NCI-H345 (cell line): ENCODE measurements around the gene USP17L18.
"Not testable (repeated sequence)": the region's sequence is repeated elsewhere in the genome, so short reads cannot be mapped to it uniquely, and the experiment has no call there.

Experiments
- DNase-seq: peaks from one replicate; lab custom pipeline; 2025; lab: John Stamatoyannopoulos, UW

USP17L18 gene, protein sequence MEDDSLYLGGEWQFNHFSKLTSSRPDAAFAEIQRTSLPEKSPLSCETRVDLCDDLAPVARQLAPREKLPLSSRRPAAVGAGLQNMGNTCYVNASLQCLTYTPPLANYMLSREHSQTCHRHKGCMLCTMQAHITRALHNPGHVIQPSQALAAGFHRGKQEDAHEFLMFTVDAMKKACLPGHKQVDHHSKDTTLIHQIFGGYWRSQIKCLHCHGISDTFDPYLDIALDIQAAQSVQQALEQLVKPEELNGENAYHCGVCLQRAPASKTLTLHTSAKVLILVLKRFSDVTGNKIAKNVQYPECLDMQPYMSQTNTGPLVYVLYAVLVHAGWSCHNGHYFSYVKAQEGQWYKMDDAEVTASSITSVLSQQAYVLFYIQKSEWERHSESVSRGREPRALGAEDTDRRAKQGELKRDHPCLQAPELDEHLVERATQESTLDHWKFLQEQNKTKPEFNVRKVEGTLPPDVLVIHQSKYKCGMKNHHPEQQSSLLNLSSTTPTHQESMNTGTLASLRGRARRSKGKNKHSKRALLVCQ

DNA sequence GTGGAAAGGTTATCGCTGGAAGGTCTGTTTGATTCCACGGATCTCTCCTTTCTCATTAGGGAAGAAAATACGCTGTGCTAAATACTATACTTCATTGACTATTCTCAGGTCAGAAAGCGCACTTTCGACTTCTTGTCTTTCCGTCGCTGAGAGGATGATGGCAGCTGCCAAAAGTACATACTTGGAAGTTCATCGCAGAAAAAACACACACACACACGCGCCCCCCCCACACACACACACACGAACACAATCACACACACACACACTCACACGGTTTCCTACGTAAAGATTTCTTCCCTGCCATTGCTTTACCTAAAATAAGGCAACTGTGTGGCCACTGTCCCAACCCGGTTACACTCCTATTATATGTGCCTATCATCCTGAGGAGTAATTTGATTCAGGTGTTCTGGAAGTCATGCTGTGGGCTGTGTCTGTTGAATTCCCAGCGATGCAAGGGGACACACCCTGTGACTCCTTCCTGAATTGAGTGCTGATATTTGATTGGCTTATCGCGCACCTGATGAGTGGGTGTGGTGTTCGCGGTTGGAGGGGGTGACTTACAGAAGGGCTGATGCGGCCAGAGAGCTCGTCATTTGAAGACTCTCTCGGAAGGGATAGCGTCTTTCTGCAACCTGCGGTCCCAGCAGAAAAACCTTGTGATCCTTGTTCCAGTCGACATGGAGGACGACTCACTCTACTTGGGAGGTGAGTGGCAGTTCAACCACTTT is at the start of gene USP17L18:
Gene USP17L18, plus strand, starts transcription at position 678 of the 728 bp plus-strand sequence. Its CDS starts 0 bp downstream, at position 678.
- not testable (repeated sequence) for DNase-seq

DNA sequence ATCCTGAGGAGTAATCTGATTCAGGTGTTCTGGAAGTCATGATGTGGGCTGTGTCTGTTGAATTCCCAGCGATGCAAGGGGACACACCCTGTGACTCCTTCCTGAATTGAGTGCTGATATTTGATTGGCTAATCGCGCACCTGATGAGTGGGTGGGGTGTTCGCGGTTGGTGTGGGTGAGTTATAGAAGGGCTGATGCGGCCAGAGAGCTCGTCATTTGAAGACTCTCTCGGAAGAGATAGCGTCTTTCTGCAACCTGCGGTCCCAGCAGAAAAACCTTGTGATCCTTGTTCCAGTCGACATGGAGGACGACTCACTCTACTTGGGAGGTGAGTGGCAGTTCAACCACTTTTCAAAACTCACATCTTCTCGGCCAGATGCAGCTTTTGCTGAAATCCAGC is 38.1 kb upstream of the USP17L18 start, which contains the start of gene USP17L10:
Gene USP17L10, plus strand, starts transcription at position 301 of the 400 bp plus-strand sequence. Its CDS starts 0 bp downstream, at position 301.
- not testable (repeated sequence) for DNase-seq

DNA sequence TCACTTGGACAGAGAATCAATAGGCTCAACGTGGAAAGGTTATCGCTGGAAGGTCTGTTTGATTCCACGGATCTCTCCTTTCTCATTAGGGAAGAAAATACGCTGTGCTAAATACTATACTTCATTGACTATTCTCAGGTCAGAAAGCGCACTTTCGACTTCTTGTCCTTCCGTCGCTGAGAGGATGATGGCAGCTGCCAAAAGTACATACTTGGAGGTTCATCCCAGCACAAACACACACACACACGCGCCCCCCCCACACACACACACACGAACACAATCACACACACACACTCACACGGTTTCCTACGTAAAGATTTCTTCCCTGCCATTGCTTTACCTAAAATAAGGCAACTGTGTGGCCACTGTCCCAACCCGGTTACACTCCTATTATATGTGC is 33.7 kb upstream of the USP17L18 start:
- DNase-seq, result not testable (repeated sequence)

DNA sequence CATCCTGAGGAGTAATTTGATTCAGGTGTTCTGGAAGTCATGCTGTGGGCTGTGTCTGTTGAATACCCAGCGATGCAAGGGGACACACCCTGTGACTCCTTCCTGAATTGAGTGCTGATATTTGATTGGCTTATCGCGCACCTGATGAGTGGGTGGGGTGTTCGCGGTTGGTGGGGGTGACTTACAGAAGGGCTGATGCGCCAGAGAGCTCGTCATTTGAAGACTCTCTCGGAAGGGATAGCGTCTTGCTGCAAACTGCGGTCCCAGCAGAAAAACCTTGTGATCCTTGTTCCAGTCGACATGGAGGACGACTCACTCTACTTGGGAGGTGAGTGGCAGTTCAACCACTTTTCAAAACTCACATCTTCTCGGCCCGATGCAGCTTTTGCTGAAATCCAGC is 33.3 kb upstream of the USP17L18 start, which contains the start of gene USP17L11:
Gene USP17L11, plus strand, starts transcription at position 301 of the 400 bp plus-strand sequence. Its CDS starts 0 bp downstream, at position 301.
- not testable (repeated sequence) for DNase-seq

DNA sequence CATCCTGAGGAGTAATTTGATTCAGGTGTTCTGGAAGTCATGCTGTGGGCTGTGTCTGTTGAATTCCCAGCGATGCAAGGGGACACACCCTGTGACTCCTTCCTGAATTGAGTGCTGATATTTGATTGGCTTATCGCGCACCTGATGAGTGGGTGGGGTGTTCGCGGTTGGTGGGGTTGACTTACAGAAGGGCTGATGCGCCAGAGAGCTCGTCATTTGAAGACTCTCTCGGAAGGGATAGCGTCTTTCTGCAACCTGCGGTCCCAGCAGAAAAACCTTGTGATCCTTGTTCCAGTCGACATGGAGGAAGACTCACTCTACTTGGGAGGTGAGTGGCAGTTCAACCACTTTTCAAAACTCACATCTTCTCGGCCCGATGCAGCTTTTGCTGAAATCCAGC is 28.6 kb upstream of the USP17L18 start, which contains the start of gene USP17L12:
Gene USP17L12, plus strand, starts transcription at position 301 of the 400 bp plus-strand sequence. Its CDS starts 0 bp downstream, at position 301.
- DNase-seq, result not testable (repeated sequence)

DNA sequence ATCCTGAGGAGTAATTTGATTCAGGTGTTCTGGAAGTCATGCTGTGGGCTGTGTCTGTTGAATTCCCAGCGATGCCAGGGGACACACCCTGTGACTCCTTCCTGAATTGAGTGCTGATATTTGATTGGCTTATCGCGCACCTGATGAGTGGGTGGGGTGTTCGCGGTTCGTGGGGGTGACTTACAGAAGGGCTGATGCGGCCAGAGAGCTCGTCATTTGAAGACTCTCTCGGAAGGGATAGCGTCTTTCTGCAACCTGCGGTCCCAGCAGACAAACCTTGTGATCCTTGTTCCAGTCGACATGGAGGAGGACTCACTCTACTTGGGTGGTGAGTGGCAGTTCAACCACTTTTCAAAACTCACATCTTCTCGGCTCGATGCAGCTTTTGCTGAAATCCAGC is 23.8 kb upstream of the USP17L18 start, which contains the start of gene USP17L13:
Gene USP17L13, plus strand, starts transcription at position 301 of the 400 bp plus-strand sequence. Its CDS starts 0 bp downstream, at position 301.
- DNase-seq, result not testable (repeated sequence)

DNA sequence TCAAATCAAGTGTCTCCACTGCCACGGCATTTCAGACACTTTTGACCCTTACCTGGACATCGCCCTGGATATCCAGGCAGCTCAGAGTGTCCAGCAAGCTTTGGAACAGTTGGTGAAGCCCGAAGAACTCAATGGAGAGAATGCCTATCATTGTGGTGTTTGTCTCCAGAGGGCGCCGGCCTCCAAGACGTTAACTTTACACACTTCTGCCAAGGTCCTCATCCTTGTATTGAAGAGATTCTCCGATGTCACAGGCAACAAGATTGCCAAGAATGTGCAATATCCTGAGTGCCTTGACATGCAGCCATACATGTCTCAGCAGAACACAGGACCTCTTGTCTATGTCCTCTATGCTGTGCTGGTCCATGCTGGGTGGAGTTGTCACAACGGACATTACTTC is 18.2 kb upstream of the USP17L18 start:
- DNase-seq, result not testable (repeated sequence)

DNA sequence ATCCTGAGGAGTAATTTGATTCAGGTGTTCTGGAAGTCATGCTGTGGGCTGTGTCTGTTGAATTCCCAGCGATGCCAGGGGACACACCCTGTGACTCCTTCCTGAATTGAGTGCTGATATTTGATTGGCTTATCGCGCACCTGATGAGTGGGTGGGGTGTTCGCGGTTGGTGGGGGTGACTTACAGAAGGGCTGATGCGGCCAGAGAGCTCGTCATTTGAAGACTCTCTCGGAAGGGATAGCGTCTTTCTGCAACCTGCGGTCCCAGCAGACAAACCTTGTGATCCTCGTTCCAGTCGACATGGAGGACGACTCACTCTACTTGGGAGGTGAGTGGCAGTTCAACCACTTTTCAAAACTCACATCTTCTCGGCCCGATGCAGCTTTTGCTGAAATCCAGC is 14.3 kb upstream of the USP17L18 start, which contains the start of gene USP17L15:
Gene USP17L15, plus strand, starts transcription at position 301 of the 400 bp plus-strand sequence. Its CDS starts 0 bp downstream, at position 301.
- DNase-seq, result not testable (repeated sequence)

DNA sequence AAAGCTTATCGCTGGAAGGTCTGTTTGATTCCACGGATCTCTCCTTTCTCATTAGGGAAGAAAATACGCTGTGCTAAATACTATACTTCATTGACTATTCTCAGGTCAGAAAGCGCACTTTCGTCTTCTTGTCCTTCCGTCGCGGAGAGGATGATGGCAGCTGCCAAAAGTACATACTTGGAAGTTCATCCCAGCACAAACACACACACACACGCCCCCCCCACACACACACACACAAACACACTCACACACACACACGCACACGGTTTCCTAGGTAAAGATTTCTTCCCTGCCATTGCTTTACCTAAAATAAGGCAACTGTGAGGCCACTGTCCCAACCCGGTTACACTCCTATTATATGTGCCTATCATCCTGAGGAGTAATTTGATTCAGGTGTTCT is 10.0 kb upstream of the USP17L18 start:
- DNase-seq, result not testable (repeated sequence)

DNA sequence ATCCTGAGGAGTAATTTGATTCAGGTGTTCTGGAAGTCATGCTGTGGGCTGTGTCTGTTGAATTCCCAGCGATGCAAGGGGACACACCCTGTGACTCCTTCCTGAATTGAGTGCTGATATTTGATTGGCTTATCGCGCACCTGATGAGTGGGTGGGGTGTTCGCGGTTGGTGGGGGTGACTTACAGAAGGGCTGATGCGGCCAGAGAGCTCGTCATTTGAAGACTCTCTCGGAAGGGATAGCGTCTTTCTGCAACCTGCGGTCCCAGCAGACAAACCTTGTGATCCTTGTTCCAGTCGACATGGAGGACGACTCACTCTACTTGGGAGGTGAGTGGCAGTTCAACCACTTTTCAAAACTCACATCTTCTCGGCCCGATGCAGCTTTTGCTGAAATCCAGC is 4.9 kb upstream of the USP17L18 start, which contains the start of gene USP17L17:
Gene USP17L17, plus strand, starts transcription at position 301 of the 400 bp plus-strand sequence. Its CDS starts 0 bp downstream, at position 301.
- DNase-seq, result not testable (repeated sequence)

DNA sequence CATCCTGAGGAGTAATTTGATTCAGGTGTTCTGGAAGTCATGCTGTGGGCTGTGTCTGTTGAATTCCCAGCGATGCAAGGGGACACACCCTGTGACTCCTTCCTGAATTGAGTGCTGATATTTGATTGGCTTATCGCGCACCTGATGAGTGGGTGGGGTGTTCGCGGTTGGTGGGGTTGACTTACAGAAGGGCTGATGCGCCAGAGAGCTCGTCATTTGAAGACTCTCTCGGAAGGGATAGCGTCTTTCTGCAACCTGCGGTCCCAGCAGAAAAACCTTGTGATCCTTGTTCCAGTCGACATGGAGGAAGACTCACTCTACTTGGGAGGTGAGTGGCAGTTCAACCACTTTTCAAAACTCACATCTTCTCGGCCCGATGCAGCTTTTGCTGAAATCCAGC is 4.6 kb downstream of the USP17L18 start, which contains the start of gene USP17L19:
Gene USP17L19, plus strand, starts transcription at position 301 of the 400 bp plus-strand sequence. Its CDS starts 0 bp downstream, at position 301.
- DNase-seq, result not testable (repeated sequence)

DNA sequence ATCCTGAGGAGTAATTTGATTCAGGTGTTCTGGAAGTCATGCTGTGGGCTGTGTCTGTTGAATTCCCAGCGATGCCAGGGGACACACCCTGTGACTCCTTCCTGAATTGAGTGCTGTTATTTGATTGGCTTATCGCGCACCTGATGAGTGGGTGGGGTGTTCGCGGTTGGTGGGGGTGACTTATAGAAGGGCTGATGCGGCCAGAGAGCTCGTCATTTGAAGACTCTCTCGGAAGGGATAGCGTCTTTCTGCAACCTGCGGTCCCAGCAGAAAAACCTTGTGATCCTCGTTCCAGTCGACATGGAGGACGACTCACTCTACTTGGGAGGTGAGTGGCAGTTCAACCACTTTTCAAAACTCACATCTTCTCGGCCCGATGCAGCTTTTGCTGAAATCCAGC is 9.4 kb downstream of the USP17L18 start, which contains the start of gene USP17L20:
Gene USP17L20, plus strand, starts transcription at position 301 of the 400 bp plus-strand sequence. Its CDS starts 0 bp downstream, at position 301.
- not testable (repeated sequence) for DNase-seq

DNA sequence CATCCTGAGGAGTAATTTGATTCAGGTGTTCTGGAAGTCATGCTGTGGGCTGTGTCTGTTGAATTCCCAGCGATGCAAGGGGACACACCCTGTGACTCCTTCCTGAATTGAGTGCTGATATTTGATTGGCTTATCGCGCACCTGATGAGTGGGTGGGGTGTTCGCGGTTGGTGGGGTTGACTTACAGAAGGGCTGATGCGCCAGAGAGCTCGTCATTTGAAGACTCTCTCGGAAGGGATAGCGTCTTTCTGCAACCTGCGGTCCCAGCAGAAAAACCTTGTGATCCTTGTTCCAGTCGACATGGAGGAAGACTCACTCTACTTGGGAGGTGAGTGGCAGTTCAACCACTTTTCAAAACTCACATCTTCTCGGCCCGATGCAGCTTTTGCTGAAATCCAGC is 14.1 kb downstream of the USP17L18 start, which contains the start of gene USP17L21:
Gene USP17L21, plus strand, starts transcription at position 301 of the 400 bp plus-strand sequence. Its CDS starts 0 bp downstream, at position 301.
- DNase-seq, result not testable (repeated sequence)

DNA sequence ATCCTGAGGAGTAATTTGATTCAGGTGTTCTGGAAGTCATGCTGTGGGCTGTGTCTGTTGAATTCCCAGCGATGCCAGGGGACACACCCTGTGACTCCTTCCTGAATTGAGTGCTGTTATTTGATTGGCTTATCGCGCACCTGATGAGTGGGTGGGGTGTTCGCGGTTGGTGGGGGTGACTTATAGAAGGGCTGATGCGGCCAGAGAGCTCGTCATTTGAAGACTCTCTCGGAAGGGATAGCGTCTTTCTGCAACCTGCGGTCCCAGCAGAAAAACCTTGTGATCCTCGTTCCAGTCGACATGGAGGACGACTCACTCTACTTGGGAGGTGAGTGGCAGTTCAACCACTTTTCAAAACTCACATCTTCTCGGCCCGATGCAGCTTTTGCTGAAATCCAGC is 18.9 kb downstream of the USP17L18 start, which contains the start of gene USP17L22:
Gene USP17L22, plus strand, starts transcription at position 301 of the 400 bp plus-strand sequence. Its CDS starts 0 bp downstream, at position 301.
- not testable (repeated sequence) for DNase-seq

DNA sequence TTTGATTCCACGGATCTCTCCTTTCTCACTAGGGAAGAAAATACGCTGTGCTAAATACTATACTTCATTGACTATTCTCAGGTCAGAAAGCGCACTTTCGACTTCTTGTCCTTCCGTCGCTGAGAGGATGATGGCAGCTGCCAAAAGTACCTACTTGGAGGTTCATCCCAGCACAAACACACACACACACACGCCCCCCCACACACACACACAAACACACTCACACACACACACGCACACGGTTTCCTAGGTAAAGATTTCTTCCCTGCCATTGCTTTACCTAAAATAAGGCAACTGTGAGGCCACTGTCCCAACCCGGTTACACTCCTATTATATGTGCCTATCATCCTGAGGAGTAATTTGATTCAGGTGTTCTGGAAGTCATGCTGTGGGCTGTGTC is 23.3 kb downstream of the USP17L18 start:
- DNase-seq, result not testable (repeated sequence)
